HuH-7.5 (cell line): ENCODE measurements around the gene RAD51B.

ENCODE experiments used
- DNase-seq: peaks from one replicate; pipeline ENCODE4 v3.0.0; 2011; ENCODE audit warnings: low spot score

RAD51B gene

DNA sequence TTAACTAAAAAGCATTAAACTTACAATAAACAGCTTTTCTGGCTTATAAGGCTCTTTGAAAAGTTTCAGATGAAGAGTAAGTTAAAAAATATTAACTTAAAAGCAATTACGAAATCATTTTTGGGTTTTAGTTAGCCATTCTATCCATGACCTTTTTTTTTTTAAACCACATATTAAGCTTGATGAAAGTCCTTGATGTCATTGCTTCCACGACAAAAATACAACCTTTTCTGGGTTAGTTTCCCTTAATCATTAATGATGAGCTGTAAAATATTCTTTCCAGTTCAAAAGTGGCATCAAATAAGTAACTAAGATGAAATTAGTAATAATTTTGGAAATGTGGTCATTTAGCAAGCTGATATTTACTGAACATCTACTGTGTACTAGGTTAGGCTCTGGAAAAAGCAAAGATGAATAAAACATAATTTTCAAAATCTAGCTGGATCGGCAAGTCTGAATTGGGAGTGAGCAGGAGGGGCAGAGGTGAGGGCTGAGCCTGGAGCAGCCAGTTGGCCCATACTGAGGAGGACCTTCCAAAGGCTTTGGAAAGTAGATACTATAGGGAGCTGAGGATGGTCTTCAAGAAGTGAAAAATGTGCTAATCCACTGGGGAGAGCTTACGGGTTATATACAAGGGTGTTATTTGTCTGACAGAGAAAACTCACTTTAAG, 628.1 kb downstream of the RAD51B start:
- DNase-seq = no peak

DNA sequence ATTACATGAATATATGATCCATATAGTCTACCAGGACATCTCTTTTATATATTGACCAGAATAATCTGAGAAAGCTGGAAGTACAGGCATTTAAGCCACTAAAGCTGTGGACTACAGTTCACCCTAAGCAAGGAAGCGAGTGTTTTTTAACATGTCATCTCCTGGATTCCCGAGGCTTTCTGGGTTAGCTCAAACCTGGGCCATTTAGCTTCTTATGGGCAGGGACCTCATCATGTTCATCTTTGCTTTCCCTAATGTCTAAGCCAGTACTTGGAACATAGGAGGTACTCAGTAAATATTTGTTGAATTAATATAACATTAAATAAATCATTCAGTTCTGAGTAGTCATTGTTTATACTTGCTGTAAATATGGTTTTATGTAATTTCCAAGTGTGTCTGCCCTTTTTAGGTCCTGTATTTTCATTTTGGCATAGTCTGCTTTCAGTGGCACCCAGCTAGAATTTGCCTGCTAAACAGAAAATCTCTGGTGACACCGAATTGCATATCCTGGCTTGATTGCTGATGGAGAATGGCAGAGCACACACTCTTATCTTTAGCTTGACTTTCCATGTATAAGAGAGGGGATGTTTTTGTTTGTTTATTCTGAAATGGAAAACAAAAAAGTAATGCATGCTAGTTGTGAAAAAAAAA, 628.8 kb downstream of the RAD51B start:
- DNase-seq = no peak

DNA sequence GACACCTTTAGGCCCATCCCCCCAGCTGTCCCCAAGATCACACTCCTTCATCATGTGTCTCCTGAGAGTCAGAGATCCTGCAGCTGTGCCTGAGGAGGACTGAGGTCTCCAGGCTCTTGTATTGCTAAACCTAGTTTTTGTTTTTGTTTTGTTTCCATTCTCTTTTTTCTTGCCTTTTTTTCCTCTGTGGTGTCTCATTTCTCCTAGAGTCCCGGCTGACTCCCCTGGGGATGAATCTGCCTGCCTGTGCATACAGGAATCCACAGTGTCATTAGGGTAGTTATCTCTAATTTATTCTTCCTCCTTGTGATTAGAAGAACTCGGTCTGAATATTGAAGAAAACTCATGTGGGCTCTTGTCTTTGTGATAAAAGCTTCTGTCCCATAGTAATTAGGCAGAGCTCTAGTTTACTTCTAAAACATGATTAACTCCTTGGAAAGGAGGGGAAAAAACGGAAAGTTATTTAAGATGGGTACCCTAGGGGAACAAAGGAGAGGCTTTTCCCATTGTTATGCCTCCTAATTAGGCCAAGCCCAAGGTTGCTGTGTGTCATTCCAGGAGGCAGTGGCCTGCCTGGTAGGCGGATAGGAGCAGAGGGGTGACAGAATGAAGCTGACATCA, 630.1 kb downstream of the RAD51B start:
- no peak for DNase-seq

DNA sequence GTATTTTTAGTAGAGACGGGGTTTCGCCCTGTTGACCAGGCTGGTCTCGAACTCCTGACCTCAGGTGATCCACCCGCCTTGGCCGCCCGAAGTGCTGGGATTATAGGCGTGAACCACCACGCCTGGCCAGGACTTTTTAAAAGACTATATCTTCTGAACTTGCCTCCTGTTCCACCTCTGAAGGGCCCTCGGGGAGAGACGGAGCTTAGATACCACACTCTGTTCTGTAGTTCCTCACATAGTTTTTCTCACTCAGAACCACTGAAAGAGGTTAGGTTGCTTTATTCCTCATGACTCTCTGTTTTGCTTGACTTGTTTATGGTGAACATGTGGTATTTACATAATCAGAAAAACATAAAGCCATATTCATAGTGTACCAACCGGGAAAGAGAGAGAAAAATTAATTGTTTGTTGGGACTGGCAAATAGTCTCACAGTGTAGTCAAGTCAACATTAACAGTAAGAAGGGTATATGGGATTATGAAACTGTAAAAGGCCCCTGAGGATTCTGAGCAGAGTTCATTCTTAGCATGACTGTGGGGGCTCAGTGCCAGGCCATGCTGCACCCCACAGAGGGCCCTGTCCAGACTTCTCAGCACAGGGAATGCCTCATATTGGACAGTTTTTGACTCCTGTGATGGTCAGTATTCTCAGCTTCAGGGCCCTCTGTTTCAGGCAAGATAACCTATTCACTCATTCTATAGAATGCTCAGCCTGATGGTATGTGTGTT, 631.0 kb downstream of the RAD51B start:
- no peak for DNase-seq

DNA sequence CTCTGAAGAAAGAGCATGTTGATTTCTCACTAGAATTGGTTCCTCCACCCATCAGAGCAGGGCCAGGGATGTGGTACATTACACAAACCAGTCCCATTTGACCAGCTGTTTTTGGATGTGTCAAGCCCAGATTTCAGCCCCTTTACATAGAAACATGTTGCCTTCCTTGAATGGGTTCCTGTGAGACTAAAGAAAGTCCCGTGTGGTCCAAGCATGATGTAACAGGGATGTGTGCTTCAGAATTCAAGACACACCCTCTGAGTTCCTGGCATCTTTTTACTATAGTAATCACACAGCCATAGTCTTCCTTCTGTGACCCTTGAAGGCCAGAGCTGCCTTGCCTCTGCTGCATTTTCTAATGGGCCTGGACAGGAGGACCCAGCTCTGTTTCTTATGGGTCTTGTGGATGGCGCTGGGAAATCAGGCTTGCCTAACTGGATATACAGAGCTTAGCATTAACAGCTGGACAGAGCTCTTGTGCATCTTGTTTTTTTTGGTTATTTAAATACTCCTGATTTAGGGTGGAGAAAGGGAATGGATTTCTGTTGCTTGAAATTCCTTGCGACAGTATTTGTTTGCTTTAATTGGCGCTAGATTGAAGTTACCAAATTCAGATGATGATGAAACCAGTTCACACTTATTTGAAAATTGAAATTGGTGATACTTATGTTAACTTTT, 632.3 kb downstream of the RAD51B start:
- DNase-seq = no peak

DNA sequence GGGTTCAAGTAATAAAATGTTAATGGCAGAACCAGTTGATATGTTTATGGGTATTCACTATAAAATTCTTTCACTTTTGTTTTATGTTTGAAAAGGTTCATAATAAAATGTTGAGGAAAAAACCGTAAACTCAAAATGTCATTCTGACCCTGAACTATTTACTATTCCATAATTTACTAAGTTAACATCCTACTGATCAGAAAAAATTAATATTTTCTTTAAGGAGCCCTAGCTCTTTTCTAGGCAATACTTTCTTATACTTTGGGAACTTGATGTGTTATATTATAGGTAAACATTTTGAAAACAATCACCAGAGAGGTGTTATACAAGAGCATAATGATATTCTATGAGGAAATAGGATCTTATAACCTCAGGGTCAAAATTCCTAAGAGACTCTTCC, 638.7 kb downstream of the RAD51B start:
- no peak for DNase-seq

DNA sequence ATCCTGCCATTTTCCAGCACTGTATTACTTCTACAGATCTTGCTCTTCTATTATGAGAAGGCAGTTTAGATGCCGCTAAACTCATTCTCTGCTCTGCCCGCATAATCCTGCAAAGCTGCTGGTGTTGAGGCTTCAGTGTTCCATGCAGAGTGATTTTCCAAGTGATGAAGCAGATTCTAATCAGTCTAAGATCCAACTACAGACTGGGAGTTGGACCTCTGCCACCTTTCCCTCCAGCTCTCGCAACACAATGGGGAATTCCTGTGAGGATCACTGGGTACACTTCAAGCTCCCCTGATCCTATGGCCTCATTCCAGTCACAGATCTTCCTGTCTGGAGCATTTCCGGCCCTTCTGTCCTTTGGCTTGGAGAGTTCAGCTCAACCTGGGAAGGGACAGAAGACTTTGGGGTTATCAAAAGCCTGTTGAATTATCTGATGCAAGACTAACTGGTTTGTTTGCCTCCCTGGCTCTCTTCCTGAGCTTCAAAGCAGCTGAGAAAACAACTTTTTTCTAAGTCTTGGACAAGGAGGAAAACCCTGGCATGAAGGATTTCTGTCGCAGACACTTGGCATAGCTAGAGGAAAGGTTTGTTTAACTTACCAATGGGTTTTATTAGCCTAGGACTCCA, 639.4 kb downstream of the RAD51B start:
- peak; percentile 38 for DNase-seq

DNA sequence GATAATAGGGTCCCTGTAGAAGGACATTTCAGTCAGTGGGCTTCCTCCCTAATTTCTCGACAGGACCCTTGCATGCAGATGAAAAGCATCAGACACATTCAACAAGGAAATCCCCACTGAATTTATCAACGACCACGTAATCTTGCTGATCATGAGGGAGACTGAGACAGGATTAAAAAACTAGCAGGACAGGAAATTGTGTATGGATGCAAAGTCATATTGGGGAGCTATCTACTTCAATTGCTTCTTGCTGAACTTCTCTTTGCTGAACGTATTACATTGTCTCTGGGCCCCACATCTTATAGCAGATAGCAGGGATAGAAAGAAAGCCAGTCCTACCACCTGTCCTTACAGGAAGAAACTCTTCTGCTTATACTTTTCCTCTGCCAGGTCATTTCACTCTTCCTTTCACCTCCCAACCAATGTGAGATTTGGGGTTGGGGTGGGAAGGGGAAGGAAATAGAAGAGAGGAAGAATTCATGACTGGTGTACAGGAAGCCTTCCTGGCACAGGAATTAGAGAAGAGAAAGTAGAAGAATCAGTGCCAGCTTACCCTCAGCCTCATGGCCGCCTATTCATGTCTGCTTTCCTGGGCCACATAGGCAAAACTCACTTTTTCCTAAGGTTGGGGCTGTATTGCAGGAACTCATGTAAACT, 640.0 kb downstream of the RAD51B start:
- DNase-seq = no peak

DNA sequence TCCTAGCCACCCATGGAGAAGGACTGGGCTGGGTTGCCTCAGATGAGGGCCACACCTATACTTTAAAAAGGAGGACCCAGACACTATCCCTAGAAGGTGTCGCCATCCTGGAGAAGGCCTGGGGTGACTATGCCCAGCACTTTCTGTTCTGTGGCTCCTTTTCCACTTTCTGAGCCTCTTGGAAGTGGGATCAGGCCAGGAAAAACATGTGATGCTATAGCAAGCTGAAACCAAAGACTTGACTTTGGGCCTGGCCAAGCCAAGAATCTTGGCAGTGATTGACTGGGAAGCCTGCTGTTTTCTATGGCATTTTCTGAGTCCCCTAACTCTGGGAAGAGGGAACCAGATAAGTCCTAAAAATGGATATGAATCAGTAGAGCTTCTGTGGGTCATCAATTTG, 641.0 kb downstream of the RAD51B start:
- DNase-seq = no peak

DNA sequence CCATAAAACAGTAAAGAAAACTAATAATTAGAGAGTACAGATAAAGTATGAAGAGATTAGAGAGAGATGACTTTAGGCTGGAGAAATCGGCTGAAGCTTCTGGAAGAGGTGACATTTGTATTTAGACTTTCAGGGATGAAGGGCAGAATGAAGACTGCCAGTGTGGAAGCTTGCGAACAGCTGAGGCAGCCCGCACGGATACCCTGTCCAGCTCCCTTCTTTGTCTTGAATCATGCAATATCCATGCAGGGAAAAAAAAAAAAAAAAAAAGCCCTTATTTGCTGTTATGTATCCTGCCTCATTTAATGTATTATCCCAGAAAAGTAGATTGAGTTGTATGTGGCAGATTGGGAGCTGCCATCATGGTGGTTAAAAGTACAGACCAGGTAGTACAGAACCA, 641.5 kb downstream of the RAD51B start:
- no peak for DNase-seq

- no peak for DNase-seq
Observed at GRCh38 chr14:68462683-68463082, 643.1 kb downstream of the RAD51B start.

DNA sequence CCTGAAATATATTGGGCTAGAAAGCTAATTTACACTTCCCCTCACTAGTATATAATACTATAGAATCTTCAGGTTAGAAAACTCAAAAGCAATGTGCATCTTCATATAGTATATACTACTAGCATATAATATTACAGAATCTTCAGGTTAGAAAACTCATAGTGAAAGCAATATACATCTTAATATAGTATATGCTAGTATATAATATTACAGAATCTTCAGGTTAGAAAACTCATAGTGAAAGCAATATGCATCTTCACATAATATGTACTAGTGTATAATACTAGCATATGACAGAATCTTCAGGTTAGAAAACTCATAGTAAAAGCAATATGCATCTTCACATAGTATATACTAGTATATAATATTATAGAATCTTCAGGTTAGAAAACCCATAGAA, 643.7 kb downstream of the RAD51B start:
- DNase-seq = no peak

GRCh38 chr14:68463705-68464374, 644.3 kb downstream of the RAD51B start:
- DNase-seq = no peak

GRCh38 chr14:68464711-68465110, 645.1 kb downstream of the RAD51B start:
- no peak for DNase-seq

- no peak for DNase-seq
Observed at GRCh38 chr14:68466491-68466977, 647.0 kb downstream of the RAD51B start.

GRCh38 chr14:68467425-68467824, 647.8 kb downstream of the RAD51B start:
- no peak for DNase-seq

- no peak for DNase-seq
Observed at GRCh38 chr14:68468437-68469207, 649.0 kb downstream of the RAD51B start.

DNA sequence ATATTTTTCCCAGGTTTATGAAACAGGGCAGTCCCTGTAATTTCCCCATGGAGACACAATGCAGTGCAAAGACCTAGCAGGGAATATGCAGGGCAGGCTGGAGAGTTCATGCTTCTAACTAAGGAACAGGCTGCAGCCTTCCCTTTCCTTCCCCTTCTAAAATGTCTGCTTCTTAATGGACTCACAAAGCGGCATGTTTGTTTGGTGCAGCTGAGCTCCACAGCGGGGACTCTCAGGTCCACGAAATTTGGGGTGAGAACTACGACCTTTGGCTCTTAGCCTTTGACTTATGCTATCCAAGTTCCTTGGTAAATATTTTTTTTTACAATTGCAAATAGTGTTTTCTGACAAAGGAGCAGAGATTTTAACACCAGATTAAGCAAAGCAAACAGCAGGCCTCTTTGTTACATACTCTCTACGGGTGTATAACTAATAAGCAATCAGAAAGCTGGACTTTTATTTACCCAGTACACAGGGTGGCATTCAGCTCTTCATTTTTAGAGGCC, 649.7 kb downstream of the RAD51B start:
- DNase-seq = no peak

DNA sequence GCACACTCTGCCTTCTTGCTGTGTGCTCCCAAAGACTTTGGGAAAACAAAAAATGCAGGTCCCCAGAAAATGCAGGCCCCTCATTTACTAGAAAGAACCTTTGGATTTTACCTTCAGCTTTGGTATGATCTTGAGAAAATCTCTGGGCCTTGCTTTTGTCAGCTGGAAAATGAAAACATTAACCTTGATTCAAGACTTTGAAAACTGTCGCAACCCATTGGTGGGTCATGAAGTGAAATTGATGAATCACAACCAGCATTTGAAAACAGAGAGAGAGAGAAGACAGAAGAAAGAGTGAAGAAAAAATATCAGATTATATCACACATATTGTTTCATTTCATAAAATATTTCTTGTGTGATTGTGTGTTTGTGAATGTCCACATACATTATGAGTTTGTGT, 650.8 kb downstream of the RAD51B start:
- no peak for DNase-seq
